Liver (tissue), 9 donors: Measurements from ENCODE around the gene OR56B1. TPM values are rescaled to one million over a fixed set of nuclear protein-coding genes. Genes with fewer than 3 reads are reported as not detected.

Source experiments
- DNase-seq: peaks from one replicate; pipeline ENCODE4 v3.0.0-alpha.2; 2017; ENCODE audit warnings: low spot score
- H3K27ac ChIP-seq, 2 donors: one replicate each; pipeline ENCODE4 v1.7.0; 2013; ENCODE audit warnings: inconsistent platforms in 2 of 2, low read length in 2 of 2, control low read depth in 1 of 2, low read depth in 1 of 2, mild to moderate bottlenecking in 1 of 2
- H3K27me3 ChIP-seq, 4 donors: one replicate each; pipeline versions ENCODE4 v1.6.1 to v1.7.0; 2013; ENCODE audit warnings: low read length in 3 of 4, inconsistent platforms in 1 of 4, mild to moderate bottlenecking in 1 of 4, moderate library complexity in 1 of 4; ENCODE audit not compliant: control insufficient read depth in 4 of 4, insufficient read depth in 4 of 4
- H3K36me3 ChIP-seq, 4 donors: one replicate each; pipeline versions ENCODE4 v1.6.1 to v1.7.0; 2013; ENCODE audit warnings: low read length in 3 of 4, mild to moderate bottlenecking in 3 of 4, low read depth in 1 of 4, moderate library complexity in 1 of 4; ENCODE audit not compliant: control insufficient read depth in 4 of 4, insufficient read depth in 3 of 4
- H3K4me1 ChIP-seq, 4 donors: one replicate each; pipeline versions ENCODE4 v1.6.1 to v1.7.0; 2013; ENCODE audit warnings: low read length in 3 of 4, mild to moderate bottlenecking in 3 of 4, moderate library complexity in 1 of 4; ENCODE audit not compliant: control insufficient read depth in 4 of 4, insufficient read depth in 4 of 4
- H3K4me3 ChIP-seq, 3 donors: one replicate each; pipeline versions ENCODE4 v1.6.1 to v1.7.0; 2013; ENCODE audit warnings: low read length in 3 of 3, control low read depth in 1 of 3, low read depth in 1 of 3, mild to moderate bottlenecking in 1 of 3
- H3K9ac ChIP-seq, 2 donors: one replicate each; pipeline ENCODE4 v1.7.0; 2013; ENCODE audit warnings: low read length in 2 of 2, mild to moderate bottlenecking in 2 of 2, moderate library complexity in 2 of 2, control low read depth in 1 of 2, low read depth in 1 of 2
- H3K9me3 ChIP-seq, 4 donors: one replicate each; pipeline versions ENCODE4 v1.6.1 to v1.7.0; 2013; ENCODE audit warnings: low read length in 3 of 4; ENCODE audit not compliant: control insufficient read depth in 4 of 4
- EGR1 ChIP-seq, 2 donors: IDR thresholded peaks; 2 replicates each; pipeline ENCODE4 v1.6.1; 2016 to 2018; ENCODE audit warnings: antibody characterized with exemption in 2 of 2, low read depth in 2 of 2
- FOXA1 ChIP-seq: IDR thresholded peaks from 2 replicates; pipeline ENCODE4 v1.6.1; 2016; ENCODE audit warnings: antibody characterized with exemption
- FOXA2 ChIP-seq: IDR thresholded peaks from 2 replicates; pipeline ENCODE4 v1.6.1; 2016; ENCODE audit warnings: antibody characterized with exemption
- GABPA ChIP-seq, 2 donors: IDR thresholded peaks in 1 of 2; conservative IDR thresholded peaks in 1 of 2; 2 replicates each; pipeline ENCODE4 v1.6.1; 2016; ENCODE audit warnings: antibody characterized with exemption in 2 of 2, mild to moderate bottlenecking in 1 of 2, moderate library complexity in 1 of 2
- HNF4A ChIP-seq, 2 donors: conservative IDR thresholded peaks; 2 replicates each; pipeline ENCODE4 v1.6.1; 2016; ENCODE audit warnings: antibody characterized with exemption in 2 of 2, mild to moderate bottlenecking in 2 of 2
- HNF4G ChIP-seq: IDR thresholded peaks from 2 replicates; pipeline ENCODE4 v1.6.1; 2016; ENCODE audit warnings: antibody characterized with exemption
- JUND ChIP-seq, 2 donors: IDR thresholded peaks; 2 replicates each; pipeline ENCODE4 v1.6.1; 2016; ENCODE audit warnings: antibody characterized with exemption in 2 of 2
- NR2F2 ChIP-seq: IDR thresholded peaks from 2 replicates; pipeline ENCODE4 v1.6.1; 2016; ENCODE audit warnings: antibody characterized with exemption
- RAD21 ChIP-seq, 2 donors: IDR thresholded peaks; 2 replicates each; pipeline ENCODE4 v1.6.1; 2016; ENCODE audit warnings: antibody characterized with exemption in 2 of 2, mild to moderate bottlenecking in 2 of 2
- RXRA ChIP-seq, 2 donors: IDR thresholded peaks; 2 replicates each; pipeline ENCODE4 v1.6.1; 2017 to 2018; ENCODE audit warnings: antibody characterized with exemption in 2 of 2, mild to moderate bottlenecking in 1 of 2
- SP1 ChIP-seq: IDR thresholded peaks from 2 replicates; pipeline ENCODE4 v1.6.1; 2018; ENCODE audit warnings: antibody characterized with exemption, mild to moderate bottlenecking
- TAF1 ChIP-seq: conservative IDR thresholded peaks from 2 replicates; pipeline ENCODE4 v1.6.1; 2016; ENCODE audit warnings: antibody characterized with exemption, mild to moderate bottlenecking
- YY1 ChIP-seq: IDR thresholded peaks from 2 replicates; pipeline ENCODE4 v1.6.1; 2016; ENCODE audit warnings: antibody characterized with exemption, mild to moderate bottlenecking
- WGBS: extraction: QIAGEN DNeasy Blood & Tissue Kit; methylation state at CpG from one replicate; pipeline ENCODE4 v1.1.7; 2013; 5-methylcytosine and 5-hydroxymethylcytosine counted together
- polyA plus RNA-seq, 2 donors: library from polyadenylated mRNA; stranded (reverse) in 1 of 2; unstranded in 1 of 2; fragments of 200-250 nt in 1 of 2; fragments of >200 nt in 1 of 2; fragmentation: Nextera tagmentation in 1 of 2; extraction: Ambion mirVana in 1 of 2; gene quantifications; one replicate each; pipeline versions ENCODE4 v1.2.1 to v1.2.3, GENCODE V29; 2013 to 2015
- total RNA-seq, 2 donors: library from RNA; depleted of rRNA; stranded (reverse); fragments of >200 nt; gene quantifications; one replicate each; pipeline ENCODE4 v1.2.3, GENCODE V29; 2014
- TF ChIP-seq, protein P1 (sequence below): IDR thresholded peaks from 2 replicates; pipeline ENCODE4 v1.6.1; 2016; ENCODE audit warnings: antibody characterized with exemption
- TF ChIP-seq, protein P2 (sequence below): IDR thresholded peaks from 2 replicates; pipeline ENCODE4 v1.6.1; 2016; ENCODE audit warnings: antibody characterized with exemption, mild to moderate bottlenecking
- TF ChIP-seq, protein P3 (sequence below): IDR thresholded peaks from 2 replicates; pipeline ENCODE4 v1.6.1; 2016; ENCODE audit warnings: antibody characterized with exemption
- TF ChIP-seq, protein P4 (sequence below): fragments of 150-350 bp; IDR thresholded peaks from 2 replicates; pipeline ENCODE4 v1.5.1; 2017; ENCODE audit warnings: improper control_type of control experiment, low read depth, low read length; ENCODE audit not compliant: missing input control
- TF ChIP-seq, protein P5 (sequence below): IDR thresholded peaks from 2 replicates; pipeline ENCODE4 v1.6.1; 2016; ENCODE audit warnings: antibody characterized with exemption
- donor health status: healthy.
- donor health status: healthy.
- donor health status: healthy.
- donor health status: healthy.
- donor health status: healthy.

The OR56B1 gene
- total and polyA plus RNA-seq, 4 donors = not detected

DNA sequence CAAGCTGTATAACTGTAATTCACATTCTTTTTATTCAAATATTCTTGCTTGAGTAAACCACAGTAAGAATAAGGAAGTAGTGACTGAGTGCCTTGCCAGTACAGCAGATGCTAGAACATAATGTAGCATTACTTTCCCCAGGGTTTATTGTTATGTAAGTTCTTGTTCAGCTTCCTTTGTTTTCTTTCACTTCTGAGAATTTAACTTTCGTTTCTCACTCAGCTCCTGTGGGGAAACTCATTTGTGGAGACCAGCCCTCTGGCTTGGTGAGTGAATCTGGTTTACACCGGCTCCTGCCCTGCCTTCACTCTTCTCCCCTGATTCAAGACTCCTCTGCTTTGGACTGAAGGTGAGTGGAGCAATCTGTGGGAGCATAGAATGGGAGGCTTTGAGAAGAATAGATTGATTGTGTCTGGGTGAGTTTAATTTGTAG is 46.7 kb upstream of the OR56B1 start, which contains the start of gene TRIM22:
TSS of gene TRIM22 (plus strand) at position 240 of the 433 bp plus-strand sequence. CDS start 6,443 bp downstream, outside the sequence.
- no peaks in the 10 kb centered on the region for H3K27me3 ChIP-seq
- peaks cover 0 to 6% (median 3%) of the 10 kb centered on the region in 4 donors for H3K4me1 ChIP-seq
- no peaks in the 10 kb centered on the region for H3K9me3 ChIP-seq
- H3K36me3 ChIP-seq = no peaks in the 10 kb centered on the region
- TF ChIP-seq SP1 = peak; percentile 19
- TF ChIP-seq YY1 = peak; percentile 13
- TF ChIP-seq, protein P1, sequence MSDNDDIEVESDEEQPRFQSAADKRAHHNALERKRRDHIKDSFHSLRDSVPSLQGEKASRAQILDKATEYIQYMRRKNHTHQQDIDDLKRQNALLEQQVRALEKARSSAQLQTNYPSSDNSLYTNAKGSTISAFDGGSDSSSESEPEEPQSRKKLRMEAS = no peak
- peak in 1 of 2 donors; percentile 5 for TF ChIP-seq RXRA (IDR thresholded peaks at IDR 0.05)
- TF ChIP-seq TAF1 = no peak
- peak in 1 of 2 donors; percentile 14 for TF ChIP-seq RAD21 (IDR thresholded peaks at IDR 0.05)
- H3K4me3 ChIP-seq = peak within 1 kb of the TSS; percentile 27 to 39 (median 30)
- WGBS = under 1% methylated on average over 2 of the region's 2 CpGs
- peak within 1 kb of the TSS; percentile 30 to 48 for H3K9ac ChIP-seq
- no peak for DNase-seq
- H3K27ac ChIP-seq = peak within 1 kb of the TSS; percentile 71 to 76

DNA sequence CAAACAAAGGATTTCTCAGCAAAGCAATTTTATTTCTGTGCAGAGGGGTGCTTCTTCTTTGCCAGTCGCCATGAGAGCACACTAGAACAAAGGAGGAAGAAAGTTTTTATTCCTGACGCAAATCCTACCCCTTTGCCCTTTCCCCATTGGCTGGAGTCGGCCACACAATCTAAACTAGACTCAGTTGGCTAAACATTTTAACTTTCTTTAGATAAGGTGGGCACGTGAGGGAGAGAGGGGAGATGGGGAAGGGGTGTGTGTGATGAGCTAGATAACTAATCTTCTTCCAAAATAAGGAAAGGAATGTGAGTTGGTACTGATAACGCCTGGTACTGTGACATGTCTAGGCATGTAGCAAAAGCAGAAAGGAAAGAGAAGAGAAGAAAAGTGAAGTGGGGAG is 46.0 kb upstream of the OR56B1 start:
- peaks cover 0 to 6% (median 3%) of the 10 kb centered on the region in 4 donors for H3K4me1 ChIP-seq
- peak overlapping the region; percentile 71 to 76 for H3K27ac ChIP-seq
- WGBS = 40% methylated on average over 5 of the region's 5 CpGs
- H3K4me3 ChIP-seq = peak overlapping the region; percentile 16 to 39 (median 30)
- H3K9ac ChIP-seq = peak overlapping the region; percentile 30 to 48
- DNase-seq = no peak
- H3K9me3 ChIP-seq = no peaks in the 10 kb centered on the region
- TF ChIP-seq, protein P2, sequence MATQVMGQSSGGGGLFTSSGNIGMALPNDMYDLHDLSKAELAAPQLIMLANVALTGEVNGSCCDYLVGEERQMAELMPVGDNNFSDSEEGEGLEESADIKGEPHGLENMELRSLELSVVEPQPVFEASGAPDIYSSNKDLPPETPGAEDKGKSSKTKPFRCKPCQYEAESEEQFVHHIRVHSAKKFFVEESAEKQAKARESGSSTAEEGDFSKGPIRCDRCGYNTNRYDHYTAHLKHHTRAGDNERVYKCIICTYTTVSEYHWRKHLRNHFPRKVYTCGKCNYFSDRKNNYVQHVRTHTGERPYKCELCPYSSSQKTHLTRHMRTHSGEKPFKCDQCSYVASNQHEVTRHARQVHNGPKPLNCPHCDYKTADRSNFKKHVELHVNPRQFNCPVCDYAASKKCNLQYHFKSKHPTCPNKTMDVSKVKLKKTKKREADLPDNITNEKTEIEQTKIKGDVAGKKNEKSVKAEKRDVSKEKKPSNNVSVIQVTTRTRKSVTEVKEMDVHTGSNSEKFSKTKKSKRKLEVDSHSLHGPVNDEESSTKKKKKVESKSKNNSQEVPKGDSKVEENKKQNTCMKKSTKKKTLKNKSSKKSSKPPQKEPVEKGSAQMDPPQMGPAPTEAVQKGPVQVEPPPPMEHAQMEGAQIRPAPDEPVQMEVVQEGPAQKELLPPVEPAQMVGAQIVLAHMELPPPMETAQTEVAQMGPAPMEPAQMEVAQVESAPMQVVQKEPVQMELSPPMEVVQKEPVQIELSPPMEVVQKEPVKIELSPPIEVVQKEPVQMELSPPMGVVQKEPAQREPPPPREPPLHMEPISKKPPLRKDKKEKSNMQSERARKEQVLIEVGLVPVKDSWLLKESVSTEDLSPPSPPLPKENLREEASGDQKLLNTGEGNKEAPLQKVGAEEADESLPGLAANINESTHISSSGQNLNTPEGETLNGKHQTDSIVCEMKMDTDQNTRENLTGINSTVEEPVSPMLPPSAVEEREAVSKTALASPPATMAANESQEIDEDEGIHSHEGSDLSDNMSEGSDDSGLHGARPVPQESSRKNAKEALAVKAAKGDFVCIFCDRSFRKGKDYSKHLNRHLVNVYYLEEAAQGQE = no peak
- TF ChIP-seq, protein P3, sequence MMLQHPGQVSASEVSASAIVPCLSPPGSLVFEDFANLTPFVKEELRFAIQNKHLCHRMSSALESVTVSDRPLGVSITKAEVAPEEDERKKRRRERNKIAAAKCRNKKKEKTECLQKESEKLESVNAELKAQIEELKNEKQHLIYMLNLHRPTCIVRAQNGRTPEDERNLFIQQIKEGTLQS = no peak
- no peak for TF ChIP-seq NR2F2
- no peak for TF ChIP-seq GABPA (IDR thresholded peaks at IDR 0.05 in 1 of 2, conservative IDR thresholded peaks at IDR 0.05 in 1 of 2)
- no peak for TF ChIP-seq TAF1
- no peak for TF ChIP-seq HNF4G
- TF ChIP-seq, protein P1 = no peak
- TF ChIP-seq SP1 = no peak
- TF ChIP-seq YY1 = no peak
- TF ChIP-seq RAD21 (IDR thresholded peaks at IDR 0.05) = no peak
- TF ChIP-seq, protein P4, sequence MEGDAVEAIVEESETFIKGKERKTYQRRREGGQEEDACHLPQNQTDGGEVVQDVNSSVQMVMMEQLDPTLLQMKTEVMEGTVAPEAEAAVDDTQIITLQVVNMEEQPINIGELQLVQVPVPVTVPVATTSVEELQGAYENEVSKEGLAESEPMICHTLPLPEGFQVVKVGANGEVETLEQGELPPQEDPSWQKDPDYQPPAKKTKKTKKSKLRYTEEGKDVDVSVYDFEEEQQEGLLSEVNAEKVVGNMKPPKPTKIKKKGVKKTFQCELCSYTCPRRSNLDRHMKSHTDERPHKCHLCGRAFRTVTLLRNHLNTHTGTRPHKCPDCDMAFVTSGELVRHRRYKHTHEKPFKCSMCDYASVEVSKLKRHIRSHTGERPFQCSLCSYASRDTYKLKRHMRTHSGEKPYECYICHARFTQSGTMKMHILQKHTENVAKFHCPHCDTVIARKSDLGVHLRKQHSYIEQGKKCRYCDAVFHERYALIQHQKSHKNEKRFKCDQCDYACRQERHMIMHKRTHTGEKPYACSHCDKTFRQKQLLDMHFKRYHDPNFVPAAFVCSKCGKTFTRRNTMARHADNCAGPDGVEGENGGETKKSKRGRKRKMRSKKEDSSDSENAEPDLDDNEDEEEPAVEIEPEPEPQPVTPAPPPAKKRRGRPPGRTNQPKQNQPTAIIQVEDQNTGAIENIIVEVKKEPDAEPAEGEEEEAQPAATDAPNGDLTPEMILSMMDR = no peak
- TF ChIP-seq RXRA (IDR thresholded peaks at IDR 0.05) = no peak
- TF ChIP-seq JUND (IDR thresholded peaks at IDR 0.05) = no peak
- no peak for TF ChIP-seq HNF4A (conservative IDR thresholded peaks at IDR 0.05)
- TF ChIP-seq FOXA1 = no peak
- TF ChIP-seq FOXA2 = no peak
- no peak for TF ChIP-seq EGR1 (IDR thresholded peaks at IDR 0.05; ENCODE audit: low read depth in 2 of 2)
- TF ChIP-seq, protein P5, sequence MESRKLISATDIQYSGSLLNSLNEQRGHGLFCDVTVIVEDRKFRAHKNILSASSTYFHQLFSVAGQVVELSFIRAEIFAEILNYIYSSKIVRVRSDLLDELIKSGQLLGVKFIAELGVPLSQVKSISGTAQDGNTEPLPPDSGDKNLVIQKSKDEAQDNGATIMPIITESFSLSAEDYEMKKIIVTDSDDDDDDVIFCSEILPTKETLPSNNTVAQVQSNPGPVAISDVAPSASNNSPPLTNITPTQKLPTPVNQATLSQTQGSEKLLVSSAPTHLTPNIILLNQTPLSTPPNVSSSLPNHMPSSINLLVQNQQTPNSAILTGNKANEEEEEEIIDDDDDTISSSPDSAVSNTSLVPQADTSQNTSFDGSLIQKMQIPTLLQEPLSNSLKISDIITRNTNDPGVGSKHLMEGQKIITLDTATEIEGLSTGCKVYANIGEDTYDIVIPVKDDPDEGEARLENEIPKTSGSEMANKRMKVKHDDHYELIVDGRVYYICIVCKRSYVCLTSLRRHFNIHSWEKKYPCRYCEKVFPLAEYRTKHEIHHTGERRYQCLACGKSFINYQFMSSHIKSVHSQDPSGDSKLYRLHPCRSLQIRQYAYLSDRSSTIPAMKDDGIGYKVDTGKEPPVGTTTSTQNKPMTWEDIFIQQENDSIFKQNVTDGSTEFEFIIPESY = no peak
- H3K27me3 ChIP-seq = no peaks in the 10 kb centered on the region
- H3K36me3 ChIP-seq = no peaks in the 10 kb centered on the region
